Measurements from ENCODE around the gene NPC2. TPM values are rescaled to one million over a fixed set of nuclear protein-coding genes. Genes with fewer than 3 reads are reported as not detected.

NPC2 gene
- total and polyA plus RNA-seq, 2 donors (not counting 3 experiments of a cell fraction or from before 2014, with no cell fraction given), result 203 to 406 TPM

DNA sequence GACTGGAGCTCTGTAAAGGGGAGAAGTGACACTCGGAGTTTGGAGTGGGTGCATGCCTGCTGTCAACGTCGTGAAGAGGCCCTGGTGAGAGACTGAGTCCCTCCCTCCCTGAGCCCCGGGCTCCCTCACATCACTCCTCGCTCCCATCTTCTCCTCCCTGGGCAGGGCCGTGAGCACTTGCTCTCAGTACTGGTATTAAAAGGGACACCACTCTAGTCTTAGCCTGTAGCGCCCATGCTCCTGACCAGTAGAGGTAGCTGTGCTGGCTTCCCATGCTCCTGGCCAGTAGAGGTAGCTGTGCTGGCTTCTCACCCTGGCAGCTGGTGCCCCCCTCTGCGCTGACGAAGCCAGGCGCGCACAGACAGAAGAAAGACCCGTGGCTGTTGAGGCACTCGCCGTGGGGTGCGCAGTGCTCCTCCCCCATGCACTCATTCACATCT, 15.2 kb upstream of the NPC2 start:
- dilution Hi-C loops (cut with MboI; ENCODE audit: extremely low pct_ligation_motif_present, low sequenced_read_pairs) (no loop called here), intact Hi-C loops (cut with micrococcal nuclease) (no loop called here)
- Histone ChIP-seq H3K4me3 (replicated peaks in 1 of 3; ENCODE audit: insufficient read depth in 1 of 3, low read depth in 1 of 3, low read length in 3 of 3) (no peak overlapping the region), H3K9me3 (replicated peaks; ENCODE audit: control insufficient read depth, insufficient read depth, low read length) (no peaks in the 10 kb centered on the region), H3K27me3 (ENCODE audit: control insufficient read depth in 2 of 2, insufficient read depth in 2 of 2, low read length in 2 of 2) (no peaks in the 10 kb centered on the region), H3K9me1 (replicated peaks; ENCODE audit: control insufficient read depth, extremely low read depth, insufficient read depth, low read length) (no peaks in the 10 kb centered on the region), H3K27ac (ENCODE audit: insufficient read depth, low read depth, low read length) (no peak overlapping the region), H2AFZ (ENCODE audit: low read depth, low read length) (no peak overlapping the region), H3K4me2 (ENCODE audit: insufficient read depth, low read length) (no peak overlapping the region), H4K20me1 (replicated peaks; ENCODE audit: control insufficient read depth, extremely low read depth, insufficient read depth, low read length) (no peaks in the 10 kb centered on the region), H3K79me2 (ENCODE audit: control insufficient read depth, insufficient read depth, low read length) (no peaks in the 10 kb centered on the region), H3K9ac (replicated peaks; ENCODE audit: extremely low read depth, insufficient read depth, low read length) (no peak overlapping the region), H3K4me1 (ENCODE audit: control insufficient read depth, extremely low read depth, insufficient read depth, low read length) (no peaks in the 10 kb centered on the region), H3K36me3 (ENCODE audit: control insufficient read depth in 2 of 2, extremely low read depth in 1 of 2, insufficient read depth in 2 of 2, low read length in 2 of 2) (peaks cover 41 to 73% of the 10 kb centered on the region in 2 experiments)
- POLR2A ChIA-PET, result no interaction called here
- no peak for FAIRE-seq
- DNase-seq (ENCODE audit: low read depth, low spot score), result no peak
- BruUV-seq (replicated peaks), result no TSS peak
- TF ChIP-seq, protein P1, sequence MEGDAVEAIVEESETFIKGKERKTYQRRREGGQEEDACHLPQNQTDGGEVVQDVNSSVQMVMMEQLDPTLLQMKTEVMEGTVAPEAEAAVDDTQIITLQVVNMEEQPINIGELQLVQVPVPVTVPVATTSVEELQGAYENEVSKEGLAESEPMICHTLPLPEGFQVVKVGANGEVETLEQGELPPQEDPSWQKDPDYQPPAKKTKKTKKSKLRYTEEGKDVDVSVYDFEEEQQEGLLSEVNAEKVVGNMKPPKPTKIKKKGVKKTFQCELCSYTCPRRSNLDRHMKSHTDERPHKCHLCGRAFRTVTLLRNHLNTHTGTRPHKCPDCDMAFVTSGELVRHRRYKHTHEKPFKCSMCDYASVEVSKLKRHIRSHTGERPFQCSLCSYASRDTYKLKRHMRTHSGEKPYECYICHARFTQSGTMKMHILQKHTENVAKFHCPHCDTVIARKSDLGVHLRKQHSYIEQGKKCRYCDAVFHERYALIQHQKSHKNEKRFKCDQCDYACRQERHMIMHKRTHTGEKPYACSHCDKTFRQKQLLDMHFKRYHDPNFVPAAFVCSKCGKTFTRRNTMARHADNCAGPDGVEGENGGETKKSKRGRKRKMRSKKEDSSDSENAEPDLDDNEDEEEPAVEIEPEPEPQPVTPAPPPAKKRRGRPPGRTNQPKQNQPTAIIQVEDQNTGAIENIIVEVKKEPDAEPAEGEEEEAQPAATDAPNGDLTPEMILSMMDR (IDR thresholded peaks at IDR 0.05; ENCODE audit: extremely low read depth in 1 of 2, insufficient read depth in 1 of 2, low read depth in 1 of 2, low read length in 2 of 2), result peak; percentile 4 to 36
- TF ChIP-seq POLR2AphosphoS5 (IDR thresholded peaks at IDR 0.05; ENCODE audit: insufficient read depth, low read depth, low read length) (no peak), MYC (IDR thresholded peaks at IDR 0.05; ENCODE audit: low read depth, low read length) (no peak), EZH2 (IDR thresholded peaks at IDR 0.05; ENCODE audit: borderline replicate concordance, low read depth, low read length, severe bottlenecking) (no peak), FOS (IDR thresholded peaks at IDR 0.05; ENCODE audit: borderline replicate concordance, insufficient read depth, low read length) (no peak), POLR2A (IDR thresholded peaks at IDR 0.05; ENCODE audit: low read depth, low read length) (no peak)
- TF ChIP-seq, protein P2, sequence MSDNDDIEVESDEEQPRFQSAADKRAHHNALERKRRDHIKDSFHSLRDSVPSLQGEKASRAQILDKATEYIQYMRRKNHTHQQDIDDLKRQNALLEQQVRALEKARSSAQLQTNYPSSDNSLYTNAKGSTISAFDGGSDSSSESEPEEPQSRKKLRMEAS (IDR thresholded peaks at IDR 0.05; ENCODE audit: insufficient read depth, insufficient read length), result no peak
- CTCF ChIA-PET, result interaction anchor here (1.2 kb wide), 1 partner anchor 10 kb away, joined by 3 read pairs; no protein-coding TSS in a partner anchor
